Subcutaneous abdominal adipose tissue (tissue), 5 donors: Measurements from ENCODE around the gene NKAIN1.
"Not testable (repeated sequence)": the region's sequence is repeated elsewhere in the genome, so short reads cannot be mapped to it uniquely, and the experiment has no call there.

Source experiments
- H3K27ac ChIP-seq: one replicate; pipeline ENCODE4 v1.7.0; 2013; ENCODE audit warnings: low read depth, mild to moderate bottlenecking, inconsistent platforms, low read length, moderate library complexity
- H3K27me3 ChIP-seq, 5 donors: one replicate each; pipeline ENCODE4 v1.7.0; 2013; ENCODE audit warnings: low read length in 5 of 5, inconsistent platforms in 1 of 5; ENCODE audit not compliant: control insufficient read depth in 5 of 5, insufficient read depth in 4 of 5
- H3K36me3 ChIP-seq, 5 donors: one replicate each; pipeline ENCODE4 v1.7.0; 2013; ENCODE audit warnings: low read length in 5 of 5; ENCODE audit not compliant: control insufficient read depth in 5 of 5, insufficient read depth in 5 of 5
- H3K4me1 ChIP-seq, 5 donors: one replicate each; pipeline ENCODE4 v1.7.0; 2013; ENCODE audit warnings: low read length in 5 of 5, mild to moderate bottlenecking in 3 of 5, moderate library complexity in 1 of 5; ENCODE audit not compliant: control insufficient read depth in 5 of 5, insufficient read depth in 5 of 5
- H3K4me3 ChIP-seq, 5 donors: one replicate each; pipeline ENCODE4 v1.7.0; 2013; ENCODE audit warnings: low read length in 5 of 5, low read depth in 1 of 5
- H3K9ac ChIP-seq, 5 donors: one replicate each; pipeline ENCODE4 v1.7.0; 2013; ENCODE audit warnings: low read length in 5 of 5, mild to moderate bottlenecking in 4 of 5, moderate library complexity in 3 of 5
- H3K9me3 ChIP-seq, 5 donors: one replicate each; pipeline ENCODE4 v1.7.0; 2013; ENCODE audit warnings: low read length in 5 of 5; ENCODE audit not compliant: control insufficient read depth in 5 of 5
- donor health status: healthy.
- donor health status: healthy.
- donor health status: healthy.
- donor health status: healthy.
- donor health status: healthy.

Gene NKAIN1

GRCh38 chr1:31148409-31148808, 91.3 kb downstream of the NKAIN1 start:
- Histone ChIP-seq H3K27me3 (no peaks in the 10 kb centered on the region), H3K27ac (no peak overlapping the region), H3K36me3 (no peaks in the 10 kb centered on the region), H3K9ac (no peak overlapping the region), H3K9me3 (no peaks in the 10 kb centered on the region), H3K4me1 (peaks cover 0 to 3% (median 0%) of the 10 kb centered on the region in 5 donors), H3K4me3 (no peak overlapping the region)

GRCh38 chr1:31145648-31146047, 94.0 kb downstream of the NKAIN1 start:
- Histone ChIP-seq H3K4me1 (no peaks in the 10 kb centered on the region), H3K27me3 (no peaks in the 10 kb centered on the region), H3K27ac (no peak overlapping the region), H3K4me3 (no peak overlapping the region), H3K36me3 (no peaks in the 10 kb centered on the region), H3K9ac (no peak overlapping the region), H3K9me3 (no peaks in the 10 kb centered on the region)

GRCh38 chr1:31144442-31144841, 95.2 kb downstream of the NKAIN1 start:
- no peaks in the 10 kb centered on the region for H3K27me3 ChIP-seq
- no peak overlapping the region for H3K27ac ChIP-seq

GRCh38 chr1:31143455-31143854, 96.2 kb downstream of the NKAIN1 start:
- H3K4me1 ChIP-seq = no peaks in the 10 kb centered on the region
- no peaks in the 10 kb centered on the region for H3K36me3 ChIP-seq
- H3K9me3 ChIP-seq = no peaks in the 10 kb centered on the region
- no peak overlapping the region for H3K9ac ChIP-seq
- no peaks in the 10 kb centered on the region for H3K27me3 ChIP-seq
- H3K27ac ChIP-seq = no peak overlapping the region
- H3K4me3 ChIP-seq = no peak overlapping the region

More at GRCh38 chr1:31144442-31144841, 95.2 kb downstream of the NKAIN1 start:
- no peaks in the 10 kb centered on the region for H3K4me1 ChIP-seq
- H3K4me3 ChIP-seq = no peak overlapping the region
- H3K36me3 ChIP-seq = no peaks in the 10 kb centered on the region
- H3K9ac ChIP-seq = no peak overlapping the region
- no peaks in the 10 kb centered on the region for H3K9me3 ChIP-seq

- Histone ChIP-seq H3K27ac (no peak overlapping the region), H3K4me3 (no peak overlapping the region)
These were observed 97.3 kb downstream of the NKAIN1 start for GRCh38 chr1:31142406-31142805.

GRCh38 chr1:31140299-31140698, 99.4 kb downstream of the NKAIN1 start:
- Histone ChIP-seq H3K4me1 (no peaks in the 10 kb centered on the region), H3K9me3 (peaks cover 0 to 5% (median 3%) of the 10 kb centered on the region in 5 donors), H3K4me3 (no peak overlapping the region), H3K9ac (no peak overlapping the region), H3K36me3 (no peaks in the 10 kb centered on the region), H3K27ac (no peak overlapping the region), H3K27me3 (no peaks in the 10 kb centered on the region)

More at GRCh38 chr1:31142406-31142805, 97.3 kb downstream of the NKAIN1 start:
- no peaks in the 10 kb centered on the region for H3K36me3 ChIP-seq
- H3K9me3 ChIP-seq = no peaks in the 10 kb centered on the region
- no peak overlapping the region for H3K9ac ChIP-seq
- H3K4me1 ChIP-seq = no peaks in the 10 kb centered on the region
- H3K27me3 ChIP-seq = no peaks in the 10 kb centered on the region

GRCh38 chr1:31138797-31139521, 100.7 kb downstream of the NKAIN1 start:
- not testable (repeated sequence) for H3K4me1 ChIP-seq, H3K36me3 ChIP-seq, H3K9me3 ChIP-seq, H3K27ac ChIP-seq, H3K4me3 ChIP-seq, H3K27me3 ChIP-seq, H3K9ac ChIP-seq

- H3K4me3 ChIP-seq, H3K27ac ChIP-seq, H3K9me3 ChIP-seq, H3K27me3 ChIP-seq, H3K9ac ChIP-seq, H3K4me1 ChIP-seq, H3K36me3 ChIP-seq: not testable (repeated sequence)
These were observed 101.8 kb downstream of the NKAIN1 start for GRCh38 chr1:31137873-31138272.

GRCh38 chr1:31135973-31136600, 103.6 kb downstream of the NKAIN1 start:
- Histone ChIP-seq H3K9ac (no peak overlapping the region), H3K9me3 (peaks cover 0 to 5% (median 3%) of the 10 kb centered on the region in 5 donors), H3K36me3 (no peaks in the 10 kb centered on the region), H3K4me3 (no peak overlapping the region), H3K27ac (no peak overlapping the region), H3K4me1 (no peaks in the 10 kb centered on the region), H3K27me3 (no peaks in the 10 kb centered on the region)

GRCh38 chr1:31133368-31133767, 106.3 kb downstream of the NKAIN1 start:
- H3K4me1 ChIP-seq = no peaks in the 10 kb centered on the region
- peaks cover 0 to 5% (median 3%) of the 10 kb centered on the region in 5 donors for H3K9me3 ChIP-seq
- no peaks in the 10 kb centered on the region for H3K27me3 ChIP-seq
- H3K36me3 ChIP-seq = no peaks in the 10 kb centered on the region
- no peak overlapping the region for H3K27ac ChIP-seq
- H3K9ac ChIP-seq = no peak overlapping the region
- no peak overlapping the region for H3K4me3 ChIP-seq
